ENCODE results near the gene ABCC1.
"Not testable (repeated sequence)": the region's sequence is repeated elsewhere in the genome, so short reads cannot be mapped to it uniquely, and the experiment has no call there.

ABCC1 gene

DNA sequence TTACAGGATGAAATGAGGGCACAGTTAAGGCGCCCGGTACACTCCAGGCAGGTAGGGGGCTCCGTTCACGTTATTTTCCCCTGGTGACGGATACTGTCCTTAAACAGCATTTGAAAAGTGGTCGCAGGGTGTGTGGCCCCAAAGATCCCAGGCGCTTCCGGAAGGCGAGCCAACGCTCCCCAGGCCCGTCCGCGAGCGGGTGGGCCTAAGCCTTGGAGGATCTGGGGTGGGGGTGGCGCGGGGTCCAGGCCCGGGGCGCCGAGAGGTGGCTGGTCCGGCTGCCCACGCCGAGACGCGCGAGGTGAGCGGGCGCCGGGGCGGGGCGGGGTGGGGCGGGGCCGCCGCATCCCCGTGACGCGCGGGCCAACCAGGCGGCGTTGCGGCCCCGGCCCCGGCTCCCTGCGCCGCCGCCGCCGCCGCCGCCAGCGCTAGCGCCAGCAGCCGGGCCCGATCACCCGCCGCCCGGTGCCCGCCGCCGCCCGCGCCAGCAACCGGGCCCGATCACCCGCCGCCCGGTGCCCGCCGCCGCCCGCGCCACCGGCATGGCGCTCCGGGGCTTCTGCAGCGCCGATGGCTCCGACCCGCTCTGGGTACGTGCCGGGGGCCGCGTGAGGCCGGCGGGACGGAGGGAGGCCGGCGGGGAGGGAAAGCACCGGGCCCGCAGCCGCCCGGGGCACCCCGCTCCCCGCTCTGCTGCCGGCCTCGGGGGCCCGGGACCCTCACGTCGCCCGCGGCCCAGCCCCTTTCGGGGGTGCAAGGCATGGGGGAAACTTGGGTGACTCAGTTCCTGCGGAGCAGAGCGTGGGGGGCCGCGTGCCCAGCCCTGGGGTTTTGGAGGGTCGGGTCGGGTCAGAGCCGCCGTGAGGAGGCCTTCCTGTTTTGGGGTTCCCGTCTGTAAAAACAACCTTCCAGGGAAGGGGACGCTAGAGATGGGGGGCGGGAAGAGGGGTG, at the start of gene ABCC1:
ABCC1 (plus strand) TSS at position 407 of the 951 bp plus-strand sequence; CDS start at position 543, 136 bp downstream.
- DNase-seq (ENCODE audit: low read depth): no peak

DNA sequence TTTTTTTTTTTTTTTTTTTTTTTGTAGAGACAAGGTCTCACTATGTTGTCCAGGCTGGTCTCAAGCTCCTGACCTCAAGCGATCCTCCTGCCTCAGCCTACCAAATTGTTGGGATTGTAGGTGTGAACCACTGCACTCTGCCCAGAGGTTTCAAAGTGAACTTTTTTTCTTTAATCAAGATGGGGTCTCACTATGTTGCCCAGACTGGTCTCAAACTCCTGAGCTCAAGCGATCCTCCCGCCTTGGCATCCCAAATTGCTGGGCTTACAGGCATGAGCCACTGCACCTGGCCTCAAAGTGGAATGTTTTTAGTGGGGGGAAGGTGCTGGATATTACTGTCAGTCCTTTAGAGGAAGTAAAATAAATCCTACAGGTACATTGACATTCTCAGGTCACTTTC, 49.1 kb upstream of the ABCC1 start:
- no peak for DNase-seq (ENCODE audit: low read depth)

GRCh38 chr16:15900901-15901500, 48.4 kb upstream of the ABCC1 start:
- no peak for DNase-seq (ENCODE audit: low read depth)

DNA sequence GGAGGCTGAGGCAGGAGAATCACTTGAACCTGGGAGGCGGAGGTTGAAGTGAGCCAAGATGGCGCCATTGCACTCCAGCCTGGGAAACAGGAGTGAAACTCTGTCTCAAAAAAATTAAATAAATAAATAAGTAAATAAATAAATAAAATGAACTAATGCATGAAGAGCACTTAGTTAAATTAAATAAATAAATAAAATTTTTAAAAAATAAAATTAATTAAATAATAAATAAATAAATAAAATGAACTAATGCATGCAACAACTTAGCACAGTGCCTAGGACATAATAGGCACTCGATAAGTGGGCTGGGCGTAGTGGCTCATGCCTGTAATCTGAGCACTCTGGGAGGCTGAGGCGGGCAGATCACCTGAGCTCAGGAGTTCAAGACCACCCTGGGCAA, 45.5 kb upstream of the ABCC1 start:
- no peak for DNase-seq (ENCODE audit: low read depth)

DNA sequence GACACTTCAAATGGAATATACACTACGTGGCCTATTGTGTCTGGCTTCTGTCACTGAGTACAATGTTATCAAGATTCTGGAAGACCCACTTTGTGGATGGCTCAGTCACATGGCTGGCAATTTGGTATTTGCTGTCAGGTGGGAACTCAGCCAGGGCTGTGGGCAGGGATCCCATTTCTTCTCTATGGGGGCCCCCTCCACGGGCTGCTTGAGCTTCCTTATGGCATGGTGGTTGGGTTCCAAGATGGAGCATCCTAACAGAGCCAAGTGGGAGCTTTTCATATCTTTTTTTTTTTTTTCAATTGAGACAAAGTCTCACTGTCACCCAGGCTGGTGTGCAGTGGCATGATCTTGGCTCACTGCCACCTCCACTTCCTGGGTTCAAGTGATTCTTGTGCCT, 43.0 kb upstream of the ABCC1 start:
- no peak for DNase-seq (ENCODE audit: low read depth)

DNA sequence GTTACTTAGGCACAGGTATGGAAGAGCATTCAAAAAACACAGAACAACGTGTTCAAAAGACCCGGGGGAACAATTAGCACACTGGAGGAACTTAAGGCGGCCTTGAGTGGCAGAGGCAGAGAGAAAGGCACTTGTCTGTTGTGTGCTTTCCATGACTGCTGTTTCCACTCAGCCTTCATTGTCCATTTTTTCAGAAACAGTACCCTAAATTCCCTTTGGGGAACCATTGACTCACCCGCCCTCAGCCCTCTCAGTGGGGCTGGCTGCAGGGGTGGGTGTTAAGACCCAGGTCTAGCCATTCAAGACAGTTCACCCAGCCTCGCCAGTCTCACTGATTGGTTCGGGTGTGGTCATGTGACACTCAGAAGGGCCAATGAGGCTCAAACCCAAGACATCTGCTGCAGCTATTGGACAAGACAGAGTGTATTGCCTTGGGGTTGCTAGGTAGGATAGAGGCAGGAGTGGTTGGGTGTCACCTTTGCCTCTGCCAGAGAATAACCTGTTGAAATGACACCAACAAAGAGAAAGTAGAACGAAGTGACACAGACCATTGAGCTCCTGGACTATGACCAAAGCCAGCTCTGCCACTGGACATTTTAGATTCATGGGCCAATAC, 41.4 kb upstream of the ABCC1 start:
- no peak for DNase-seq (ENCODE audit: low read depth)

- DNase-seq (ENCODE audit: low read depth): no peak
Observed at GRCh38 chr16:15911198-15911597, 38.2 kb upstream of the ABCC1 start.

GRCh38 chr16:15913046-15913698, 36.2 kb upstream of the ABCC1 start:
- DNase-seq (ENCODE audit: low read depth): no peak

DNA sequence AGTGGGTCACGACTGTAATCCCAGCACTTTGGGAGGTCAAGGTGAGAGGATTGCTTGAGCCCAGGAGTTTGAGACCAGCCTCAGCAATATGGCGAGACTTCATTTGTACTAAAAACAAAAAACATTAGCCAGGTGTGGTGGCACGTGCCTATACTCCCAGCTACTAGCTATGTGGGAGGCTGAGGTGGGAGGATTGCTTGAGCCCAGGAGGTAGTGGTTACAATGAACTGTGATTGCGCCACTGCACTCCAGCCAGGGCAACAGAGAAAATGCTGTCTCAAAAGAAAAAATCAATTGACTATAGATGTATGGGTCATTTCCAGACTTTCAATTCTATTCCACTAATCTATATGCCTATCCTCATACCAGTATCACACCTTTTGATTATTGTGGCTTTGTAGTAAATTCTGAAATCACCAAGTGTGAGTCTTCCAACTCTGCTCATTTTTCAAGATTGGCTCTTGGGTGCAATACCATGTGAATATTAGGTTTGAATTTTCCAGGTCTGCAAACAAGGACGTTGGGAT, 33.8 kb upstream of the ABCC1 start:
- DNase-seq (ENCODE audit: low read depth): no peak

DNA sequence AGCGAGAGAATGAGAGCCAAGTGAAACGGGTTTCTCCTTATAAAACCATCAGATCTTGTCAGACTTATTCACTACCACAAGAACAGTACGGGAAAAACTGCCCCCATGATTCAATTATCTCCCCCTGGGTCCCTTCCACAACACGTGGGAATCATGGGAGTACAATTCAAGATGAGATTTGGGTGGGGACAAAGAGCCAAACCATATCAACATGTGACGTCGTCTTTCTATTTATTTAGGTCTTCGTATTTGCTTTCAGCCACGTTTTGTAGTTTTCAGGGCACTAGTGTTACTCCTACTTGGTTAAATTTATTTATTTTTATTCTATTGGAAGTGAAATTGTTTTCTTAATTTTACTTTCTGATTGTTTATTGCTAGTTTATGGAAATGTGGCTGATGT, 33.1 kb upstream of the ABCC1 start:
- DNase-seq (ENCODE audit: low read depth): no peak

- DNase-seq (ENCODE audit: low read depth): not testable (repeated sequence)
Observed at GRCh38 chr16:15918314-15918713, 31.1 kb upstream of the ABCC1 start.

- DNase-seq (ENCODE audit: low read depth): no peak
Observed at GRCh38 chr16:15919331-15919730, 30.1 kb upstream of the ABCC1 start.

DNA sequence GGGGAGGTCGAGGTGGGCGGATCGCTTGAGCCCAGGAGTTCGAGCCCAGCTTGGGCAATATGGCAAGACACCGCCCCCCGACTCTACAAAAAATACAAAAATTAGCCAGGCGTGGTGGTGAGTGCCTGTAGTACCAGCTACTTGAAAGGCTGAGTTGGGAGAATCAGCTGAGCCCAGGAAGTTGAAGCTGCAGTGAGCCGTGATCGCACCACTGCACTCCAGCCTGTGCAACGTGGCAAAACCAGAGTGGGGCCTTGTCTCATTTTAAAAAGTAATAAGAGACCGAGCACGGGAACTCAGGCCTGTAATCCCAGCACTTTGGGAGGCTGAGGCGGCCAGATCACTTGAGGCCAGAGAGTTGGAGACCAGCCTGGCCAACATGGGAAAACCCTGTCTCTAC, 24.4 kb upstream of the ABCC1 start:
- no peak for DNase-seq (ENCODE audit: low read depth)

GRCh38 chr16:15925631-15926030, 23.8 kb upstream of the ABCC1 start:
- no peak for DNase-seq (ENCODE audit: low read depth)

GRCh38 chr16:15928261-15929104, 20.9 kb upstream of the ABCC1 start:
- DNase-seq (ENCODE audit: low read depth): no peak

DNA sequence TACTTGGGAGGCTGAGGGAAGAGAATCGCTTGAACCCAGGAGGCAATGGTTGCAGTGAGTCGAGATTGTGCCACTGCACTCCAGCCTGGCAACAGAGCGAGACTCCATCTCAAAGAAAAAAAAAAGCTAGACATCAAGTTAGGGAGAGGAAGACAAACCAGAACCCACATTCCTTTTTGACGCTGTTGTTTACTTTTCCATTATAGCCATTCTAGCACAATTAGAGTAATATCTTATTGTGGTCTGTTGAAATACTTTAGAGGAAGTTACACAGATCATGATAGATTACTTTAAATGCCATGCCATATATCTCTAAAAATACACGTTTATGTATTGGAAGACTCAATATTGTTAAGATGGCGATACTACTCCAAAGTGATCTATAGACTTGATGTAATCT, 16.5 kb upstream of the ABCC1 start:
- no peak for DNase-seq (ENCODE audit: low read depth)

GRCh38 chr16:15933781-15934180, 15.6 kb upstream of the ABCC1 start:
- DNase-seq (ENCODE audit: low read depth): no peak

DNA sequence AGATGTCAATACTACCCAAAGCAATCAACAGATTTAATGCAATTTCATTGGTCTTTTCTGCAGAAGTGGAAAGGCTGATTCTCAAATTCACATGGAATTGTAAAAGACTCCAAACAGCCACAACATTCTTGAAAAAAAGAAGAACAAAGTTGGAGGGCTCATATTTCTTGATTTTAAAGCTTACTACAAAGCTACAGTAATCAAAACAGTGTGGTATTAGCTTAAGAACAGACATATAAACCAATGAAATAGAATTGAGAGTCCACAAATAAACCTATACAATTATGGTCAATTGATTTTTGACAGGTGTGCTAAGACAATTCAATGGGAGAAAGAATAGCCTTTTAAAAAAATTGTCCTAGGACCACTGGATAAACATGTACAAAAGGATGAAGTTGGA, 14.4 kb upstream of the ABCC1 start:
- DNase-seq (ENCODE audit: low read depth): no peak

GRCh38 chr16:15936809-15937208, 12.6 kb upstream of the ABCC1 start:
- DNase-seq (ENCODE audit: low read depth): not testable (repeated sequence)

- DNase-seq (ENCODE audit: low read depth): no peak
Observed at GRCh38 chr16:15942931-15943690, 6.3 kb upstream of the ABCC1 start.
